Measurements from ENCODE around the gene C11orf68. TPM values are rescaled to one million over a fixed set of nuclear protein-coding genes. Genes with fewer than 3 reads are reported as not detected.
A peak's percentile ranks its signal among the peaks of the same experiment; 100 is the strongest.

The C11orf68 gene
- polyA plus RNA-seq, 3 donors = 21.8 to 31.5 (median 22.8) TPM

DNA sequence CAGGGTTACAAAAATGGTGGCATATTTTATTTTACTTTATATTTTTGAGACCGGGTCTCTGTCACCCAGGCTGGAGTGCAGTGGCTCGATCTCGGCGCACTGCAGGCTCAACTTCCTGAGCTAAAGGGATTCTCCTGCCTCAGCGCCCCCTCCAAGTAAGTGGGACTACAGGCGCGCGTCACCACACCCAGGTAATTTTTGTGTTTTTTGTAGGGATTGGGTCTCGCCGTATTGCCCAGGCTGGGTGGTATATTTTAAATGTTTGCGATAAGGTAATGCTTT, 18.0 kb downstream of the C11orf68 start:
- Histone ChIP-seq H3K36me3 (replicated peaks in 1 of 2; ENCODE audit: control insufficient read depth in 1 of 2, insufficient read depth in 2 of 2, low read length in 2 of 2) (peaks cover 0 to 5% of the 10 kb centered on the region in 2 donors), H2AFZ (ENCODE audit: insufficient read depth, low read depth, low read length, poor library complexity, severe bottlenecking) (peak overlapping the region; percentile 63), H3K4me3 (replicated peaks in 1 of 3; ENCODE audit: low read depth in 2 of 3, low read length in 3 of 3) (peak overlapping the region in 1 of 3 experiments; percentile 92), H3K4me2 (replicated peaks; ENCODE audit: extremely low read depth, low read length, poor library complexity, severe bottlenecking) (peak overlapping the region; percentile 96), H3K9me3 (replicated peaks in 1 of 2; ENCODE audit: control insufficient read depth in 1 of 2, insufficient read depth in 1 of 2, low read length in 2 of 2) (no peaks in the 10 kb centered on the region), H3K9ac (ENCODE audit: insufficient read depth, low read length, poor library complexity, severe bottlenecking) (peak overlapping the region; percentile 86), H4K20me1 (ENCODE audit: insufficient read depth, low read length) (peaks cover 5% of the 10 kb centered on the region), H3K27ac (ENCODE audit: low read depth in 1 of 2, low read length in 2 of 2) (peak overlapping the region; percentile 1 to 59), H3K79me2 (ENCODE audit: insufficient read depth, low read length) (peaks cover 4% of the 10 kb centered on the region), H3K4me1 (ENCODE audit: control insufficient read depth in 1 of 2, insufficient read depth in 2 of 2, low read length in 2 of 2) (peaks cover 22 to 28% of the 10 kb centered on the region in 2 donors), H3K27me3 (ENCODE audit: control insufficient read depth in 2 of 2, insufficient read depth in 2 of 2, low read length in 2 of 2) (no peaks in the 10 kb centered on the region)
- no peak for TF ChIP-seq CTCF (IDR thresholded peaks at IDR 0.05)
- Mint-ChIP-seq H3K4me3 (peak overlapping the region; percentile 59 to 72), H3K9me3 (no peaks in the 10 kb centered on the region), H3K27me3 (ENCODE audit: low read depth in 3 of 3) (peaks cover 0 to 5% (median 4%) of the 10 kb centered on the region in 3 donors), H3K27ac (peak overlapping the region; percentile 81 to 92 (median 88)), H3K4me1 (peaks cover 16% of the 10 kb centered on the region), H3K36me3 (peaks cover 6 to 9% of the 10 kb centered on the region in 2 donors)
- 90% methylated on average over 2 of the region's 11 CpGs for WGBS (ENCODE audit: insufficient coverage)
- DNase-seq = no peak
- intact Hi-C loops (cut with micrococcal nuclease) = loop anchor here in 1 of 2 donors (1.0 to 2.0 kb wide), 2 partner anchors 11 to 18 kb away; partner anchors contain the start of genes C11orf68, CCDC85B and DRAP1

- peaks cover 9% of the 10 kb centered on the region for H3K79me2 ChIP-seq (ENCODE audit: insufficient read depth, low read length)
- H3K36me3 ChIP-seq (replicated peaks in 1 of 2; ENCODE audit: control insufficient read depth in 1 of 2, insufficient read depth in 2 of 2, low read length in 2 of 2) = peaks cover 0 to 5% of the 10 kb centered on the region in 2 donors
- Mint-ChIP-seq H3K36me3 (peaks cover 9 to 12% of the 10 kb centered on the region in 2 donors), H3K4me1 (peaks cover 16% of the 10 kb centered on the region), H3K27me3 (ENCODE audit: low read depth in 3 of 3) (peaks cover 0 to 5% (median 4%) of the 10 kb centered on the region in 3 donors), H3K27ac (peak within 1 kb of the TSS; percentile 81 to 92 (median 90)), H3K9me3 (no peaks in the 10 kb centered on the region), H3K4me3 (peak within 1 kb of the TSS; percentile 85 to 86)
- H3K4me2 ChIP-seq (replicated peaks; ENCODE audit: extremely low read depth, low read length, poor library complexity, severe bottlenecking) = peak within 1 kb of the TSS; percentile 96
- peaks cover 22 to 28% of the 10 kb centered on the region in 2 donors for H3K4me1 ChIP-seq (ENCODE audit: control insufficient read depth in 1 of 2, insufficient read depth in 2 of 2, low read length in 2 of 2)
- H2AFZ ChIP-seq (ENCODE audit: insufficient read depth, low read depth, low read length, poor library complexity, severe bottlenecking) = peak within 1 kb of the TSS; percentile 63
- H3K27ac ChIP-seq (ENCODE audit: low read depth in 1 of 2, low read length in 2 of 2) = peak within 1 kb of the TSS; percentile 36 to 84
- H3K9ac ChIP-seq (ENCODE audit: insufficient read depth, low read length, poor library complexity, severe bottlenecking) = peak within 1 kb of the TSS; percentile 86
- H3K4me3 ChIP-seq (replicated peaks in 1 of 3; ENCODE audit: low read depth in 2 of 3, low read length in 3 of 3) = peak within 1 kb of the TSS; percentile 60 to 92 (median 85)
- DNase-seq = peak; percentile 89 to 97 (median 96)
- H3K27me3 ChIP-seq (ENCODE audit: control insufficient read depth in 2 of 2, insufficient read depth in 2 of 2, low read length in 2 of 2) = no peaks in the 10 kb centered on the region
- WGBS (ENCODE audit: insufficient coverage) = under 1% methylated on average over 73 of the region's 80 CpGs
- no peaks in the 10 kb centered on the region for H3K9me3 ChIP-seq (replicated peaks in 1 of 2; ENCODE audit: control insufficient read depth in 1 of 2, insufficient read depth in 1 of 2, low read length in 2 of 2)
- intact Hi-C loops (cut with micrococcal nuclease) = loop anchor here in 1 of 2 donors (1.0 to 2.0 kb wide), 2 partner anchors 10 to 18 kb away; partner anchors contain the start of genes C11orf68, CCDC85B and DRAP1
- TF ChIP-seq CTCF (IDR thresholded peaks at IDR 0.05) = no peak
- H4K20me1 ChIP-seq (ENCODE audit: insufficient read depth, low read length) = peaks cover 5% of the 10 kb centered on the region
Measured at GRCh38 chr11:65900125-65900898, 18.6 kb downstream of the C11orf68 start, which contains the start of gene FOSL1. FOSL1 (minus strand) TSS chr11:65900388; CDS start chr11:65900339, 49 bp downstream.

Data from CD14-positive monocyte (primary cell).